SK-N-SH (cell line): ENCODE results near the gene ESYT1.

Experiments used
- ELF1 ChIP-seq: IDR thresholded peaks from 2 replicates; pipeline ENCODE4 v1.4.0; 2012
- EP300 ChIP-seq, 2 experiments: IDR thresholded peaks; 2 replicates each; pipeline versions ENCODE4 v1.4.0 to v1.6.1; 2012; ENCODE audit warnings: borderline replicate concordance in 1 of 2, low read depth in 1 of 2, low read length in 1 of 2
- FOXM1 ChIP-seq: IDR thresholded peaks from 2 replicates; pipeline ENCODE4 v1.4.0; 2012; ENCODE audit warnings: low read depth, mild to moderate bottlenecking
- GABPA ChIP-seq: IDR thresholded peaks from 2 replicates; pipeline ENCODE4 v1.4.0; 2012; ENCODE audit warnings: low read depth, mild to moderate bottlenecking
- NRF1 ChIP-seq: IDR thresholded peaks from 2 replicates; pipeline ENCODE4 v1.6.1; 2012; ENCODE audit warnings: low read depth, mild to moderate bottlenecking, low read length
- POLR2AphosphoS5 ChIP-seq: IDR thresholded peaks from 2 replicates; pipeline ENCODE4 v1.6.1; 2012; ENCODE audit warnings: low read depth, low read length
- RAD21 ChIP-seq: IDR thresholded peaks from 2 replicates; pipeline ENCODE4 v1.6.1; 2012; ENCODE audit warnings: mild to moderate bottlenecking, low read length
- RCOR1 ChIP-seq: fragments of 150-350 bp; IDR thresholded peaks from 2 replicates; pipeline ENCODE4 v1.6.1; 2017; ENCODE audit warnings: antibody characterized with exemption, low read length
- RFX5 ChIP-seq: IDR thresholded peaks from 2 replicates; pipeline ENCODE4 v1.6.1; 2012; ENCODE audit warnings: mild to moderate bottlenecking, improper control_type of control experiment, low read length
- SIN3A ChIP-seq: IDR thresholded peaks from 2 replicates; pipeline ENCODE4 v1.6.1; 2012; ENCODE audit warnings: low read depth, mild to moderate bottlenecking, low read length, moderate library complexity, borderline replicate concordance
- YY1 ChIP-seq: IDR thresholded peaks from 2 replicates; pipeline ENCODE4 v1.4.0; 2012; ENCODE audit warnings: low read depth, mild to moderate bottlenecking
- TF ChIP-seq, protein P1 (sequence below): fragments of 200-600 bp; sonication (generic); IDR thresholded peaks from 2 replicates; pipeline ENCODE4 v1.6.1; 2017; ENCODE audit warnings: antibody characterized with exemption, mild to moderate bottlenecking, moderate library complexity
- TF ChIP-seq, protein P2 (sequence below): IDR thresholded peaks from 2 replicates; pipeline ENCODE4; 2012
- TF ChIP-seq, protein P3 (sequence below): IDR thresholded peaks from 2 replicates; pipeline ENCODE4 v1.4.0; 2012; ENCODE audit warnings: low read depth, borderline replicate concordance

DNA sequence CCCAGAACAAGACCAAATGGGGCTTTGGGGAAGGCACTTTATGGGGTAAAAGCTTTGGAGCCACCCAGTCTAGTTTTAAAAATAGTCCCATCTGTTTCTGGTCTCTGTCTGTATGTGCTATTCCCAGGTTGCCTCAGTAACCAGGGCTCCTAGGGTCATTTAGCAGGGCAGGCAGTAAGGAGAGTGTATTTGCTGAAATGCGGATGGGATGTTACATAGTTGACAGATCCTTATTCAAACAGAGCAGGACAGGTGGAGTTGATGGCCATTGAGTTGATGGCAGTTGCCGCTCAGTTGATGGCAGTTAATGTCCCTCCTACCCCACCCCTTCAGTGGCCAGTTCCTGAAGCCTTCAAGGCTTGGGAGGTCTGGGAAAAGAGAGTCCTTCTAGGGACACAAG lies 5.4 kb upstream of the ESYT1 start:
- TF ChIP-seq, protein P1, sequence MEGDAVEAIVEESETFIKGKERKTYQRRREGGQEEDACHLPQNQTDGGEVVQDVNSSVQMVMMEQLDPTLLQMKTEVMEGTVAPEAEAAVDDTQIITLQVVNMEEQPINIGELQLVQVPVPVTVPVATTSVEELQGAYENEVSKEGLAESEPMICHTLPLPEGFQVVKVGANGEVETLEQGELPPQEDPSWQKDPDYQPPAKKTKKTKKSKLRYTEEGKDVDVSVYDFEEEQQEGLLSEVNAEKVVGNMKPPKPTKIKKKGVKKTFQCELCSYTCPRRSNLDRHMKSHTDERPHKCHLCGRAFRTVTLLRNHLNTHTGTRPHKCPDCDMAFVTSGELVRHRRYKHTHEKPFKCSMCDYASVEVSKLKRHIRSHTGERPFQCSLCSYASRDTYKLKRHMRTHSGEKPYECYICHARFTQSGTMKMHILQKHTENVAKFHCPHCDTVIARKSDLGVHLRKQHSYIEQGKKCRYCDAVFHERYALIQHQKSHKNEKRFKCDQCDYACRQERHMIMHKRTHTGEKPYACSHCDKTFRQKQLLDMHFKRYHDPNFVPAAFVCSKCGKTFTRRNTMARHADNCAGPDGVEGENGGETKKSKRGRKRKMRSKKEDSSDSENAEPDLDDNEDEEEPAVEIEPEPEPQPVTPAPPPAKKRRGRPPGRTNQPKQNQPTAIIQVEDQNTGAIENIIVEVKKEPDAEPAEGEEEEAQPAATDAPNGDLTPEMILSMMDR = no peak
- TF ChIP-seq RCOR1 (no peak), EP300 (IDR thresholded peaks at IDR 0.05; ENCODE audit: borderline replicate concordance in 1 of 2, low read depth in 1 of 2, low read length in 1 of 2) (no peak), YY1 (no peak), RFX5 (no peak), FOXM1 (no peak), GABPA (no peak), ELF1 (no peak), SIN3A (no peak), POLR2AphosphoS5 (no peak), RAD21 (no peak), NRF1 (no peak)
- TF ChIP-seq, protein P2, sequence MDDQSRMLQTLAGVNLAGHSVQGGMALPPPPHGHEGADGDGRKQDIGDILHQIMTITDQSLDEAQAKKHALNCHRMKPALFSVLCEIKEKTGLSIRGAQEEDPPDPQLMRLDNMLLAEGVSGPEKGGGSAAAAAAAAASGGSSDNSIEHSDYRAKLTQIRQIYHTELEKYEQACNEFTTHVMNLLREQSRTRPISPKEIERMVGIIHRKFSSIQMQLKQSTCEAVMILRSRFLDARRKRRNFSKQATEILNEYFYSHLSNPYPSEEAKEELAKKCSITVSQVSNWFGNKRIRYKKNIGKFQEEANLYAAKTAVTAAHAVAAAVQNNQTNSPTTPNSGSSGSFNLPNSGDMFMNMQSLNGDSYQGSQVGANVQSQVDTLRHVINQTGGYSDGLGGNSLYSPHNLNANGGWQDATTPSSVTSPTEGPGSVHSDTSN = no peak
- TF ChIP-seq, protein P3, sequence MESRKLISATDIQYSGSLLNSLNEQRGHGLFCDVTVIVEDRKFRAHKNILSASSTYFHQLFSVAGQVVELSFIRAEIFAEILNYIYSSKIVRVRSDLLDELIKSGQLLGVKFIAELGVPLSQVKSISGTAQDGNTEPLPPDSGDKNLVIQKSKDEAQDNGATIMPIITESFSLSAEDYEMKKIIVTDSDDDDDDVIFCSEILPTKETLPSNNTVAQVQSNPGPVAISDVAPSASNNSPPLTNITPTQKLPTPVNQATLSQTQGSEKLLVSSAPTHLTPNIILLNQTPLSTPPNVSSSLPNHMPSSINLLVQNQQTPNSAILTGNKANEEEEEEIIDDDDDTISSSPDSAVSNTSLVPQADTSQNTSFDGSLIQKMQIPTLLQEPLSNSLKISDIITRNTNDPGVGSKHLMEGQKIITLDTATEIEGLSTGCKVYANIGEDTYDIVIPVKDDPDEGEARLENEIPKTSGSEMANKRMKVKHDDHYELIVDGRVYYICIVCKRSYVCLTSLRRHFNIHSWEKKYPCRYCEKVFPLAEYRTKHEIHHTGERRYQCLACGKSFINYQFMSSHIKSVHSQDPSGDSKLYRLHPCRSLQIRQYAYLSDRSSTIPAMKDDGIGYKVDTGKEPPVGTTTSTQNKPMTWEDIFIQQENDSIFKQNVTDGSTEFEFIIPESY = no peak
